Measurements from ENCODE around the gene MAPK7.

GRCh38 chr17:19401321-19402010, 23.2 kb downstream of the MAPK7 start:
- no peak for TF ChIP-seq GABPA (IDR thresholded peaks at IDR 0.05; ENCODE audit: borderline replicate concordance, insufficient read depth, low read length)
- no peak for TF ChIP-seq TAF7 (optimal IDR thresholded peaks at IDR 0.05; ENCODE audit: borderline replicate concordance, low read depth, low read length)
- no peak for TF ChIP-seq YY1 (IDR thresholded peaks at IDR 0.05; ENCODE audit: low read depth, low read length)
- TF ChIP-seq CTCF (IDR thresholded peaks at IDR 0.05; ENCODE audit: control extremely low read depth in 1 of 3, insufficient read depth in 1 of 3, low read depth in 1 of 3, low read length in 3 of 3) = no peak
- TF ChIP-seq HDAC2 (IDR thresholded peaks at IDR 0.05; ENCODE audit: borderline replicate concordance in 1 of 2, low read depth in 2 of 2, low read length in 2 of 2) = no peak
- TF ChIP-seq RFX5 (IDR thresholded peaks at IDR 0.05; ENCODE audit: borderline replicate concordance, low read depth, low read length) = no peak

Measured in H1 (cell line).